Esophagus muscularis mucosa (tissue), 4 donors: ENCODE data around the gene AGPS. TPM values are rescaled to one million over a fixed set of nuclear protein-coding genes. Genes with fewer than 3 reads are reported as not detected.

ENCODE experiments used
- DNase-seq: peaks from one replicate; pipeline ENCODE4 v3.0.0-alpha.2; 2017; ENCODE audit errors: extremely low spot score
- H3K27ac ChIP-seq, 4 donors: fragments of 200-600 bp; sonication (generic); replicated peaks in 1 of 4; 1 replicate in 3 of 4; 2 replicates in 1 of 4; pipeline ENCODE4 v1.5.1; 2016 to 2019; ENCODE audit warnings: mild to moderate bottlenecking in 1 of 4
- H3K27me3 ChIP-seq, 4 donors: fragments of 200-600 bp; sonication (generic); one replicate each; pipeline versions ENCODE4 v1.5.1 to v1.6.0; 2016 to 2019
- H3K36me3 ChIP-seq, 4 donors: fragments of 200-600 bp; sonication (generic); one replicate each; pipeline ENCODE4 v1.5.1; 2016 to 2019
- H3K4me1 ChIP-seq, 4 donors: fragments of 200-600 bp; sonication (generic); one replicate each; pipeline ENCODE4 v1.5.1; 2016 to 2019
- H3K4me3 ChIP-seq, 4 donors: fragments of 200-600 bp; sonication (generic); 1 replicate in 2 of 4; 2 replicates in 2 of 4; pipeline ENCODE4 v1.5.1; 2016 to 2019; ENCODE audit warnings: mild to moderate bottlenecking in 4 of 4, moderate library complexity in 1 of 4
- H3K9me3 ChIP-seq, 4 donors: fragments of 200-600 bp; sonication (generic); 1 replicate in 3 of 4; 2 replicates in 1 of 4; pipeline ENCODE4 v1.5.1; 2016 to 2019
- CTCF ChIP-seq, 3 experiments: fragments of 200-600 bp in 2 of 3; fragments of 450-650 bp in 1 of 3; sonication (generic) in 2 of 3; IDR thresholded peaks; one replicate each; pipeline ENCODE4 v1.5.1; 2017 to 2019; ENCODE audit warnings: antibody characterized with exemption in 3 of 3, mild to moderate bottlenecking in 2 of 3, moderate library complexity in 1 of 3
- EP300 ChIP-seq: sonication (generic); formaldehyde crosslinking; IDR thresholded peaks from one replicate; pipeline ENCODE4 v1.6.1; 2017; ENCODE audit warnings: antibody characterized with exemption
- POLR2A ChIP-seq: fragments of 450-650 bp; IDR thresholded peaks from one replicate; pipeline ENCODE4 v1.6.1; 2017; ENCODE audit warnings: antibody characterized with exemption, moderate library complexity, mild to moderate bottlenecking, low read depth
- POLR2AphosphoS5 ChIP-seq, 2 donors: sonication (generic); formaldehyde crosslinking; IDR thresholded peaks; one replicate each; pipeline ENCODE4 v1.6.1; 2017; ENCODE audit warnings: antibody characterized with exemption in 2 of 2
- WGBS: methylation state at CpG from one replicate; pipeline ENCODE4 v1.1.5; 2018; 5-methylcytosine and 5-hydroxymethylcytosine counted together
- intact Hi-C: fragments of 100-400 bp; cut with DNase I; formaldehyde crosslinking; loops from one replicate; pipeline ENCODE4 v1.15.1; 2023
- total RNA-seq, 4 donors: library from RNA; depleted of rRNA; stranded (reverse); fragments of >200 nt; gene quantifications; one replicate each; pipeline versions ENCODE4 v1.1.0 to v1.2.1, GENCODE V29; 2016

The AGPS gene
- total RNA-seq, 4 donors from 2014 or later = 26.3 to 46.1 (median 37.0) TPM

DNA sequence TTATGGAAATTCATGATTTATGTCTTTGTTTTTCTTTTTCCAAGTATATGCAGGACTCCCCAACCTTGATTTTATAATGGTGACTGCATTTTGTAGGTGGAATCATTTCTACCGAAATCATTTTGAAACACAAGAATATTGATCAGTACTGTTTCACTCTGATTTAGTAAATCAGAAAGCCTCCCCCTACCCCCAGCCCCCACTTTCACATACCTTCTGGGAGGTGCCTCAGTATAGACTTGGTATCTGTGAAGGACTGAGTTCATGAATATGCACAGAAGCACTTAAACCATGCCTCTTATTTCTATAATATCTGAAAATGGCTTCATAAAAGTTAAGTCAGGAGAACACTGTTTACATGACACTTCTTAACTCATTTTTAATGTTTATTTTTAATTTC, 147.7 kb downstream of the AGPS start:
- H3K9me3 ChIP-seq = no peaks in the 10 kb centered on the region
- DNase-seq = no peak
- H3K27me3 ChIP-seq = no peaks in the 10 kb centered on the region
- no peak overlapping the region for H3K27ac ChIP-seq
- peaks cover 0 to 3% (median 0%) of the 10 kb centered on the region in 4 donors for H3K36me3 ChIP-seq
- no peak overlapping the region for H3K4me3 ChIP-seq
- peaks cover 0 to 6% (median 0%) of the 10 kb centered on the region in 4 donors for H3K4me1 ChIP-seq
- TF ChIP-seq POLR2AphosphoS5 (IDR thresholded peaks at IDR 0.05) (no peak), EP300 (no peak), POLR2A (no peak), CTCF (IDR thresholded peaks at IDR 0.05) (no peak)
- intact Hi-C loops = no loop called here
- WGBS = 96% methylated on average over 1 of the region's 1 CpG

GRCh38 chr2:177541258-177541991, 148.9 kb downstream of the AGPS start:
- Histone ChIP-seq H3K9me3 (no peaks in the 10 kb centered on the region), H3K36me3 (peaks cover 0 to 3% (median 0%) of the 10 kb centered on the region in 4 donors), H3K4me1 (peaks cover 0 to 6% (median 0%) of the 10 kb centered on the region in 4 donors), H3K27me3 (no peaks in the 10 kb centered on the region), H3K27ac (no peak overlapping the region), H3K4me3 (no peak overlapping the region)
- DNase-seq = no peak
- intact Hi-C loops = no loop called here
- TF ChIP-seq POLR2AphosphoS5 (IDR thresholded peaks at IDR 0.05) = no peak
- TF ChIP-seq CTCF (IDR thresholded peaks at IDR 0.05) = no peak
- TF ChIP-seq POLR2A = no peak
- TF ChIP-seq EP300 = no peak

DNA sequence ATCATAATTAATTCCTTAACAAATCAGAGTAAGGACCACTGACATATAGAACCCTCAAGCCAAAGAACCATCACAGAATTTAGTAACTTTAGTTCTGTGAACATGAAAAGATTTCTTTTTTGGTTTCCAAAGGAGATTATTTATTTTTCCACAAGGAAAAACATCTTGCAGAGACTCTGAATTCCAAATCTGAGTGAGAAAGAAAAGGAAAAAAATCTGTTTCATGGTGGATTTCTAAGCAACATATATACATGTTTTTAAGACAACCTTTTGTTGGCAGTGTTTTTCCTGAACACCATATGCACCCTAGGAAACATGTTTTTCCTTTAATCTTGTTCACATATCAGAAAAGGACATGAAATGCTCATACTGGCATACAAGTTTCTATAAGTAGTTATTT, 149.8 kb downstream of the AGPS start:
- Histone ChIP-seq H3K27me3 (no peaks in the 10 kb centered on the region), H3K4me1 (peaks cover 0 to 6% (median 0%) of the 10 kb centered on the region in 4 donors), H3K27ac (no peak overlapping the region), H3K36me3 (peaks cover 0 to 3% (median 0%) of the 10 kb centered on the region in 4 donors), H3K4me3 (no peak overlapping the region), H3K9me3 (no peaks in the 10 kb centered on the region)
- intact Hi-C loops = no loop called here
- DNase-seq = no peak
- TF ChIP-seq POLR2AphosphoS5 (IDR thresholded peaks at IDR 0.05) (no peak), POLR2A (no peak), CTCF (IDR thresholded peaks at IDR 0.05) (no peak), EP300 (no peak)

- no peaks in the 10 kb centered on the region for H3K27me3 ChIP-seq
- peaks cover 0 to 6% (median 0%) of the 10 kb centered on the region in 4 donors for H3K4me1 ChIP-seq
- TF ChIP-seq POLR2AphosphoS5 (IDR thresholded peaks at IDR 0.05) (no peak), POLR2A (no peak), CTCF (IDR thresholded peaks at IDR 0.05) (no peak), EP300 (no peak)
- WGBS = 76% methylated on average over 6 of the region's 6 CpGs
- intact Hi-C loops = no loop called here
- no peak for DNase-seq
- H3K4me3 ChIP-seq = no peak overlapping the region
- H3K36me3 ChIP-seq = peaks cover 0 to 3% (median 0%) of the 10 kb centered on the region in 4 donors
- H3K9me3 ChIP-seq = no peaks in the 10 kb centered on the region
- H3K27ac ChIP-seq = no peak overlapping the region
Measured at GRCh38 chr2:177543007-177543760, 150.6 kb downstream of the AGPS start.
